Stimulated activated CD8-positive, alpha-beta memory T cell treated with anti-CD3 and anti-CD28 coated beads, Interleukin-7, amount 100 ng/mL, for 24 hours (primary cell): ENCODE data around the gene COQ4.

Source experiments
- DNase-seq: peaks from one replicate; pipeline ENCODE4 v3.0.0-alpha.2; 2020; ENCODE audit warnings: low read depth

COQ4 gene

GRCh38 chr9:128372784-128373183, 50.1 kb downstream of the COQ4 start:
- no peak for DNase-seq

DNA sequence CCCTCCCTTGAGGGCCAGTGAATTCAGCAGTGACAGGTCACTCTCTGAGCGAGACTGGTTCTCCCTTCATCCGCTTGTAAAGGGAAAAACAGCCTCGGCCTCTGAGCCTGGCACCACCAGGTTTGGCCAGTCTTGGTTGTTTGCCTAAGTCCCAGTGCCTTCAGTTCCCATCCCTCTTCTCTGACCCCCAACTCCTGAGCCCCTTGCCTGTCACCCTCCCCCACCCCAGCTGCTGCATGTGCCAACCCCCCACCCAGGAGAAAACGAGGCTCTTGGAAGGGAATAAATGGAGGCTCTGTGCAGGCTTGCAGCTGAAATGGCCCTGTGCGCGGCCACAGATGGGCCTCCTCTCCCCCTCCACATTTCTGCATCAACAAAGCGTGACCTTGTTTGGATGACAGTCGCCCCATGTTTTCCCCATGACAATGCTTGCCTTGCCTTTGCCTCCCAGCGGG, 51.6 kb downstream of the COQ4 start:
- no peak for DNase-seq

DNA sequence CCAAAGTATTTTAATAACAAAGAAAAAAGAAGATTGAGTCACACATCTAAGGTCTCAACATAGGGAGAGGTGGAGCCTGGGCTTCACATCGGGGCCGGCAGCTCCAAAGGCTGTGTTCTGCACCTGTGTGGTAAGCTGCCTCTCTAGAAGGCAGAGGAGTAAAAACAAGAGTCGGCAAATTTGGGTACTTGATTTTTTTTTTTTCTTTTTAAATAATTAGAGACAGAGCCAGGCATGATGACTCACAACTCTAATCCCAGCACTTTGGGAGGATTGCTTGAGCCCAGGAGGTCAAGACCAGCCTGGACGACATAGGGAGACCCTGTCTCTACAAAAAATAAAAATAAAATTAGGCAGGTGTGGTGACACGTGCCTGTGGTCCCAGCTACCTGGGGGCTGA, 53.2 kb downstream of the COQ4 start:
- no peak for DNase-seq

DNA sequence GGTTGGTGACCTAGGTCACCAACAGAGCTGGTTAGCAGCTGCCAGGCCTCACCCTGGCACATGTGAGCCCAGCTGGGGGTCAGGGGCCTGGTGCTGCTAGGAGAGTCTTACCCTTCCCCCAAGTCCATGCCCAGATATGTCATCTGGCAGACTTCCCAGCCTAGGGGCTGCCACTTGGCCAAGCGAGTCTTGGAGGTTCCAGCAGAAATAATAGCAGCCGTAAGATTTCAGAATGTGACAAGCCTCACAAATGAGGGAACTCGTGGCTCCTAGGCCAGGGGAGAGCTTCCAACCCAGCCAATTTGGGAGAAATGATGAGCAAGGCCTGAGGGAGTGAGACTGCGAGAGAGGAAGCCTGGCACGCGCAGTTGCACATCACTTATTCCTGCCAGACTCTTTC, 59.6 kb downstream of the COQ4 start:
- DNase-seq, result no peak

DNA sequence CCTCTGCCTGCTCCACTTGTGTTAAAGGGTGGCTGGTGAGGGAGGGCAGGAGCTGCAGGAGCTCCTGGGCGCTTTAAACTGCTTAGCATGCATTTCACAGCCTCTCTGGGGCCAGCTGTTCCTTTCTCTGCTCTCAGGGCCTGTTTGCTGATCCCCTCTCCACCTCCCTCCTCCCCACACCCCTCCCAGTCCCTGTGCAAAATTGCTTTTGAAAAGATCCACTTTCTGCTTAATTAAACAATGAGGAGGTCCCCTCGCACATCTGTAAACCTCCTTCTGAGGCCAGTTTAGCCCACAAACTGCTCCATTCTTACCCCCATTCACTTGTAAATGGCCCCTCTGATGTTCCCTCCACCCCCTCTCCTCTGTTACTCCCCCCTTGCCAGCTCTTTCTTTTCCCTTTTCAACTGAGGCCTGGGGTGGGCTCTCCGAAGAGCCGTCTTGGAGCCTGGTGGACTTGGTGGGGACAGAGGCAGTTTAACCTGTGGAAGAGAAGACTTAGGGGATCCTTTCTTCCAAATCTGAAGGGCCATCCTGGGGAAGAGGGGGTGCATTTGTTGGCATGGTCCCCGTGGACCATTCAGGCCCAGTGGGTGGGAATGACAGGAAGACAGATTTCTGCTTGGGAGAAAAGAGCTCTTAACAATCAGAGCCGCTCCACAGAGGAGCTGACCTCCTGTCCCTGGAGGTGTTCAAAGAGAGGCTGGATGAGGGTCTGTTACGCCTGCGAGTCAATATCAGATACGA, 60.5 kb downstream of the COQ4 start:
- DNase-seq, result no peak
